Measurements from ENCODE around the gene MSN.

DNA sequence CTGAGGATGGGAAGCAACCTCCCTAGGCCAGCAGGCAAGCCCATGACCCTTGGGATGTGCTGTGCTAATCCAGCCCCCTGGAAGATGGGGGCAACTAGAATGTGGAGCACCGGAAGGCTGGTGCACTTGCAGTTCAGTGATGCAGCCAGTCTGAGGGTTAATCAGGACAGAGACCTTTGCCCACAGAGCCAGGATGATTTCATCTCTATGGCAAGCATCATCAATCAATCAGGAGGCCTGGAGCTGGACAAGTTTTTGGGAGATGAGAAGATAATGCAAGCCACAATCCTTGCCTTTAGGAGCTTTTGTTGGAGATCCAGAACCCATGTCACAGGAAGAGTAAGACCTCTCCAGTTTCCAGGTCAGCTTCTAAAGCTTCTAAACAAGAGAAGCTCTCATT lies 15.4 kb upstream of the MSN start:
- no peak for TF ChIP-seq EZH2 (IDR thresholded peaks at IDR 0.05; ENCODE audit: borderline replicate concordance, low read length)
- TF ChIP-seq, protein P1, sequence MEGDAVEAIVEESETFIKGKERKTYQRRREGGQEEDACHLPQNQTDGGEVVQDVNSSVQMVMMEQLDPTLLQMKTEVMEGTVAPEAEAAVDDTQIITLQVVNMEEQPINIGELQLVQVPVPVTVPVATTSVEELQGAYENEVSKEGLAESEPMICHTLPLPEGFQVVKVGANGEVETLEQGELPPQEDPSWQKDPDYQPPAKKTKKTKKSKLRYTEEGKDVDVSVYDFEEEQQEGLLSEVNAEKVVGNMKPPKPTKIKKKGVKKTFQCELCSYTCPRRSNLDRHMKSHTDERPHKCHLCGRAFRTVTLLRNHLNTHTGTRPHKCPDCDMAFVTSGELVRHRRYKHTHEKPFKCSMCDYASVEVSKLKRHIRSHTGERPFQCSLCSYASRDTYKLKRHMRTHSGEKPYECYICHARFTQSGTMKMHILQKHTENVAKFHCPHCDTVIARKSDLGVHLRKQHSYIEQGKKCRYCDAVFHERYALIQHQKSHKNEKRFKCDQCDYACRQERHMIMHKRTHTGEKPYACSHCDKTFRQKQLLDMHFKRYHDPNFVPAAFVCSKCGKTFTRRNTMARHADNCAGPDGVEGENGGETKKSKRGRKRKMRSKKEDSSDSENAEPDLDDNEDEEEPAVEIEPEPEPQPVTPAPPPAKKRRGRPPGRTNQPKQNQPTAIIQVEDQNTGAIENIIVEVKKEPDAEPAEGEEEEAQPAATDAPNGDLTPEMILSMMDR (IDR thresholded peaks at IDR 0.05; ENCODE audit: low read length), result no peak

All from OCI-LY1 (cell line).